SW480 (cell line): ENCODE data around the gene CTSG.
"Not testable (repeated sequence)": the region's sequence is repeated elsewhere in the genome, so short reads cannot be mapped to it uniquely, and the experiment has no call there.

ENCODE experiments used
- DNase-seq: peaks from one replicate; pipeline ENCODE4 v3.0.0-alpha.2; 2016; ENCODE audit warnings: low spot score

The CTSG gene

GRCh38 chr14:24542346-24542936 lies 33.6 kb downstream of the CTSG start:
- DNase-seq, result no peak

DNA sequence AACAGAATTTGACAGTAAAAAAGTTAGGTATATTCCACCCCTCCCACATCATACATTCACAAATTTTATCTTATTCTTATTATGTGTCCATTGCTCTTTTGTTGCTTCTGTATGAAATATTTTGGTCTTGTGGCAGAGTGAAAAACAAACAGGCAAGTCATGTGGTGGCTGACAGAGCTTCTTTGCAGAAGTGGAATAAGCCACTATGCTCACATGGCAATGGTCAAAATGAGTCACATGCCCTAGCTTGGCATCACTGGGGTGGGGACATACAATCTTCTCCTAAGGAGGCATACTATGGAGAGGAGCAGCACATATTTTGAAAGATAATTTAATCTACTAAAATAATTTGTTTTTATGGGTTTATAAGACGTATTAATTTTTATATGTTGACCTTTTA lies 40.3 kb downstream of the CTSG start:
- DNase-seq, result no peak

- DNase-seq, result no peak
Observed at GRCh38 chr14:24534286-24534685, 41.8 kb downstream of the CTSG start.

DNA sequence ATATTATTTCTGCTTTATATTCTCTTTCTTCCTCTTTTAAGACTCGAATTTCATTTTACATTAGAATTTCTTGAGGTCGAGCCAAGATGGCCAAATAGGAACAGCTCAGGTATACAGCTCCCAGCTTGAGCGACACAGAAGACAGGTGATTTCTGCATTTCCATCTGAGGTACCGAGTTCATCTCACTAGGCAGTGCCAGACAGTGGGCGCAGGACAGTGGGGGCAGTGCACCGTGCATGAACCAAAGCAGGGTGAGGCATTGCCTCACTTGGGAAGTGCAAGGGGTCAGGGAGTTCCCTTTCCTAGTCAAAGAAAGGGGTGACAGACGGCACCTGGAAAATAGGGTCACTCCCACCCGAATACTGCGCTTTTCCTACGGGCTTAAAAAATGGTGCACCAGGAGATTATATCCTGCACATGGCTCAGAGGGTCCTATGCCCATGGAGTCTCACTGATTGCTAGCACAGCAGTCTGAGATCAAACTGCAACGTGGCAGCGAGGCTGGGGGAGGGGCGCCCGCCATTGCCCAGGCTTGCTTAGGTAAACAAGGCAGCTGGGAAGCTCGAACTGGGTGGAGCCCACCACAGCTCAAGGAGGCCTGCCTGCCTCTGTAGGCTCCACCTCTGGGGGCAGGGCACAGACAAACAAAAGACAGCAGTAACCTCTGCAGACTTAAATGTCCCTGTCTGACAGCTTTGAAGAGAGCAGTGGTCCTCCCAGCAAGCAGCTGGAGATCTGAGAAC lies 50.0 kb downstream of the CTSG start:
- not testable (repeated sequence) for DNase-seq
